Activated CD4-positive, alpha-beta T cell treated with anti-CD3 and anti-CD28 coated beads, Interleukin-2, Interleukin-4, amounts not matched to agents 100 ng/mL and 50 ng/mL, durations not matched to agents 16 hours and 8 hours (primary cell): ENCODE data around the gene MED4.

Source experiments
- DNase-seq: peaks from one replicate; pipeline ENCODE4 v3.0.0-alpha.2; 2020; ENCODE audit warnings: low spot score

Gene MED4

GRCh38 chr13:48037346-48038173 lies 57.3 kb downstream of the MED4 start, which contains the start of gene NUDT15:
Gene NUDT15, plus strand, starts transcription at chr13:48037726. Its CDS starts 21 bp downstream, at chr13:48037747.
- DNase-seq: peak; percentile 97

DNA sequence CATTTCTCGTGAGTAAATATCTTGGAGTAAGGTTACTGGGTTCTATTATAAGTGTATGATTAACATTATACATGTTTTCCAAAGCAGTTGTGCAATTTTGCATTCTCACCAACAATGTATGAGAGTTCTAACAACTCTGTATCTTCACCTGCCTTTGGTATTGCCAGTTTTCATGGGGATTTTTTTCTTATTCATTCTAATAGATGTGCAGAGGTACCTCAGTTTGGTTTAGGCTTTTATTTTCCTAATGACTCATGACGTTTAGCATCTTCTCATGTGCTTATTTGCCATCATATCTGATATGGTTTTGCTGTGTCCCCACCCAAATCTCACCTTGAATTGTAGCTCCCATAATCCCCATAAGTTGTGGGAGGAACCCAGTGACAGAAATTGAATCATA lies 65.0 kb downstream of the MED4 start:
- no peak for DNase-seq

DNA sequence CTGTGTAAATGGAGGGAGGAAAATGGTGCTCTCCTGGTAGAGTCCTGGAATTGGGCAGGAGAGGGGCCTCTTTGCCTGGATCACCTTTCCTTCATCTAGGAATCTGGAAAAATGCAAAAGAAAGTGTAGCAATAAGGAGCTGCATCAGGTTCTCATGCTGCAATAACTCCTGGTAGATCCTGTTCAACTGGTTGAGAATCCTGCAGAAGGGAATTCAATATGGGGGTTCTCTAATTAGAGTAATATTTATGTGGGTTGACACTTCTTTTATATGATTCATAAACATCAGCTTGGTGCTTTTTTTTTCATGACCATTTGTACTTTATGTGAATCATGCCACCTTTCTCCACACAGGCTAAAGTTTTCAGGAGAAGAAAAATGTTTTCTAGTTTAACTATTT lies 66.8 kb downstream of the MED4 start:
- DNase-seq: no peak
